Endothelial cell of umbilical vein (primary cell): ENCODE results near the gene DENND5A. TPM values are rescaled to one million over a fixed set of nuclear protein-coding genes. Genes with fewer than 3 reads are reported as not detected.

Source experiments
- BruUV-seq: library from RNA; stranded (reverse); fragments of 400-500 nt; replicated peaks from 2 replicates; lab custom pipeline; 2021; lab: Mats Ljungman, UMichigan
- CTCF ChIA-PET: fragments of 300-600, 350-600 bp; sonication (Branson Sonifier 250); formaldehyde crosslinking; loops from one replicate; lab custom pipeline; 2021; ENCODE audit warnings: antibody characterized with exemption, inconsistent platforms; lab: Charles Lee
- POLR2A ChIA-PET: fragments of 300-600, 350-600 bp; sonication (Branson Sonifier 250); formaldehyde crosslinking; loops from one replicate; lab custom pipeline; 2021; ENCODE audit warnings: antibody characterized with exemption, inconsistent platforms; lab: Charles Lee
- DNase-seq: peaks from one replicate; pipeline ENCODE4 v3.0.0-alpha.2; 2011; ENCODE audit warnings: low read depth, low spot score
- FAIRE-seq: peaks from 2 replicates; lab custom pipeline; 2011; peaks lifted over from hg19 to GRCh38; lab: Jason Lieb, UNC
- H2AFZ ChIP-seq: 2 replicates; pipeline ENCODE4 v1.6.0; 2012; ENCODE audit warnings: low read depth, low read length, control low read depth, inconsistent platforms
- H3K27ac ChIP-seq: 2 replicates; pipeline ENCODE4 v1.5.1; 2011; ENCODE audit warnings: low read depth, mild to moderate bottlenecking, control low read depth, low read length, moderate library complexity; ENCODE audit not compliant: insufficient read depth
- H3K27me3 ChIP-seq, 2 experiments: 2 replicates each; pipeline versions ENCODE4 v1.6.0 to v1.6.1; 2011; ENCODE audit warnings: low read length in 2 of 2, mixed read lengths in 1 of 2; ENCODE audit not compliant: control insufficient read depth in 2 of 2, insufficient read depth in 2 of 2
- H3K36me3 ChIP-seq, 2 experiments: 2 replicates in 1 of 2; 3 replicates in 1 of 2; pipeline ENCODE4 v1.5.1; 2011; ENCODE audit warnings: low read length in 2 of 2, mild to moderate bottlenecking in 1 of 2, moderate library complexity in 1 of 2; ENCODE audit not compliant: control insufficient read depth in 2 of 2, insufficient read depth in 2 of 2; ENCODE audit errors: extremely low read depth in 1 of 2
- H3K4me1 ChIP-seq: 3 replicates; pipeline ENCODE4 v1.5.1; 2011; ENCODE audit warnings: mild to moderate bottlenecking, low read length; ENCODE audit not compliant: control insufficient read depth, insufficient read depth; ENCODE audit errors: extremely low read depth
- H3K4me2 ChIP-seq: 2 replicates; pipeline ENCODE4 v1.6.1; 2011; ENCODE audit warnings: low read length, control low read depth, mixed read lengths; ENCODE audit not compliant: insufficient read depth
- H3K4me3 ChIP-seq, 3 experiments: fragments of 200-600 bp in 1 of 3; sonication (generic), shearing (Covaris generic) in 1 of 3; replicated peaks in 1 of 3; 2 replicates each; pipeline ENCODE4 v1.5.1; 2011 to 2016; ENCODE audit warnings: control low read depth in 3 of 3, low read length in 3 of 3, mild to moderate bottlenecking in 2 of 3, inconsistent platforms in 1 of 3, low read depth in 1 of 3, moderate library complexity in 1 of 3; ENCODE audit not compliant: insufficient read depth in 1 of 3
- H3K79me2 ChIP-seq: 2 replicates; pipeline ENCODE4 v1.6.0; 2012; ENCODE audit warnings: low read length, inconsistent platforms; ENCODE audit not compliant: control insufficient read depth, insufficient read depth
- H3K9ac ChIP-seq: replicated peaks from 2 replicates; pipeline ENCODE3; 2011; ENCODE audit warnings: low read length, control low read depth; ENCODE audit not compliant: insufficient read depth; ENCODE audit errors: extremely low read depth
- H3K9me1 ChIP-seq: replicated peaks from 3 replicates; pipeline ENCODE4 v1.6.0; 2011; ENCODE audit warnings: mild to moderate bottlenecking, low read length; ENCODE audit not compliant: control insufficient read depth, insufficient read depth; ENCODE audit errors: extremely low read depth
- H3K9me3 ChIP-seq: replicated peaks from 2 replicates; pipeline ENCODE4 v1.5.1; 2012; ENCODE audit warnings: low read length, inconsistent platforms; ENCODE audit not compliant: control insufficient read depth, insufficient read depth
- H4K20me1 ChIP-seq: replicated peaks from 2 replicates; pipeline ENCODE3; 2011; ENCODE audit warnings: mild to moderate bottlenecking, low read length; ENCODE audit not compliant: control insufficient read depth, insufficient read depth; ENCODE audit errors: extremely low read depth
- CTCF ChIP-seq, 2 donors: IDR thresholded peaks; 1 replicate in 1 of 2; 2 replicates in 1 of 2; pipeline ENCODE4 v1.5.1; 2011; ENCODE audit warnings: low read length in 2 of 2, mild to moderate bottlenecking in 2 of 2, moderate library complexity in 2 of 2, control low read depth in 1 of 2, inconsistent platforms in 1 of 2, low read depth in 1 of 2; ENCODE audit not compliant: insufficient read depth in 1 of 2; ENCODE audit errors: extremely low read depth in 1 of 2
- EZH2 ChIP-seq: IDR thresholded peaks from 2 replicates; pipeline ENCODE4 v1.6.1; 2012; ENCODE audit warnings: borderline replicate concordance, low read depth, mild to moderate bottlenecking, moderate library complexity, low read length, inconsistent platforms; ENCODE audit not compliant: severe bottlenecking
- FOS ChIP-seq: IDR thresholded peaks from 2 replicates; pipeline ENCODE4 v1.6.1; 2011; ENCODE audit warnings: mild to moderate bottlenecking, low read length, moderate library complexity, borderline replicate concordance; ENCODE audit not compliant: insufficient read depth
- GATA2 ChIP-seq: IDR thresholded peaks from 2 replicates; pipeline ENCODE4 v1.7.0; 2011; ENCODE audit warnings: low read depth, mild to moderate bottlenecking, moderate library complexity, mixed read lengths, low read length; ENCODE audit not compliant: insufficient read length, insufficient read depth
- JUN ChIP-seq: IDR thresholded peaks from 2 replicates; pipeline ENCODE4 v1.6.1; 2011; ENCODE audit warnings: borderline replicate concordance, low read depth; ENCODE audit not compliant: insufficient read length, insufficient read depth
- MAX ChIP-seq: IDR thresholded peaks from 2 replicates; pipeline ENCODE4 v1.6.1; 2011; ENCODE audit not compliant: insufficient read depth, insufficient read length
- MYC ChIP-seq: IDR thresholded peaks from one replicate; pipeline ENCODE4 v1.6.1; 2011; ENCODE audit warnings: mild to moderate bottlenecking, low read depth, low read length
- POLR2A ChIP-seq: IDR thresholded peaks from 2 replicates; pipeline ENCODE4 v1.6.1; 2012; ENCODE audit warnings: low read depth, mild to moderate bottlenecking, control low read depth, low read length
- POLR2AphosphoS5 ChIP-seq: IDR thresholded peaks from 2 replicates; pipeline ENCODE4 v1.6.1; 2012; ENCODE audit warnings: low read depth, mild to moderate bottlenecking, control low read depth, low read length, moderate library complexity; ENCODE audit not compliant: insufficient read depth
- dilution Hi-C: fragments of 300-500 bp; cut with MboI; formaldehyde crosslinking; loops from one replicate; pipeline ENCODE4 v1.15.0; 2019; ENCODE audit warnings: low sequenced_read_pairs; ENCODE audit not compliant: extremely low pct_ligation_motif_present
- intact Hi-C: fragments of 100-400 bp; cut with micrococcal nuclease; formaldehyde crosslinking; loops from one replicate; pipeline ENCODE4 v1.10.0; 2022
- polyA plus RNA-seq, 4 experiments: library from polyadenylated mRNA; depleted of rRNA in 3 of 4; stranded (reverse) in 3 of 4; unstranded in 1 of 4; fragments of >200 nt; gene quantifications; 2 replicates each; pipeline versions ENCODE4 v1.2.1 to v1.2.3, GENCODE V29; 2011 to 2012; ENCODE audit warnings: missing spikeins in 1 of 4
- total RNA-seq: library from RNA; stranded (reverse); gene quantifications from 2 replicates; pipeline ENCODE4 v1.2.3, GENCODE V29; 2021

The DENND5A gene
- total and polyA plus RNA-seq, 2 donors (not counting 3 experiments of a cell fraction or from before 2014, with no cell fraction given): 116 to 220 TPM

- no peak for TF ChIP-seq POLR2AphosphoS5
- no peak for TF ChIP-seq MYC
- no peak for TF ChIP-seq JUN
- no peak for TF ChIP-seq EZH2
- TF ChIP-seq CTCF (IDR thresholded peaks at IDR 0.05; ENCODE audit: extremely low read depth in 1 of 2, insufficient read depth in 1 of 2, low read depth in 1 of 2, low read length in 2 of 2): no peak
- no peak for TF ChIP-seq FOS
- no peak for TF ChIP-seq POLR2A
- TF ChIP-seq GATA2: no peak
- no peak for TF ChIP-seq MAX
- intact Hi-C loops: no loop called here
- H3K4me2 ChIP-seq: no peak overlapping the region
- peaks cover 10% of the 10 kb centered on the region for H4K20me1 ChIP-seq
- no peak overlapping the region for H3K27ac ChIP-seq
- POLR2A ChIA-PET: interaction anchor here (0.6 kb wide), 1 partner anchor 188 kb away, joined by 6 read pairs; no protein-coding TSS in a partner anchor
- dilution Hi-C loops: no loop called here
- no TSS peak for BruUV-seq
- no peaks in the 10 kb centered on the region for H3K9me3 ChIP-seq
- no peak for DNase-seq
- H3K9me1 ChIP-seq: peaks cover 2% of the 10 kb centered on the region
- H3K27me3 ChIP-seq: no peaks in the 10 kb centered on the region
- H3K9ac ChIP-seq: no peak overlapping the region
- no peaks in the 10 kb centered on the region for H3K4me1 ChIP-seq
- no peak overlapping the region for H2AFZ ChIP-seq
- CTCF ChIA-PET: interaction anchor here (0.9 to 1.1 kb wide), 2 partner anchors 16 to 296 kb away, joined by 3 read pairs; no protein-coding TSS in a partner anchor
- H3K4me3 ChIP-seq: no peak overlapping the region
- no peak for FAIRE-seq
- H3K36me3 ChIP-seq: no peaks in the 10 kb centered on the region
- peaks cover 87% of the 10 kb centered on the region for H3K79me2 ChIP-seq
Measured at GRCh38 chr11:9210922-9211320, 54.2 kb downstream of the DENND5A start.
